A549 (cell line): ENCODE results near the gene LARP1B. TPM values are rescaled to one million over a fixed set of nuclear protein-coding genes. Genes with fewer than 3 reads are reported as not detected.
A peak's percentile ranks its signal among the peaks of the same experiment; 100 is the strongest.

Experiments used
- ATAC-seq, 2 experiments: fragments of 200-7000 bp in 1 of 2; fragments of >200 bp in 1 of 2; cut with Nextera tagmentation in 1 of 2; cut with Tn5 transposase in 1 of 2; 3 replicates each; pipeline versions ENCODE4 v1.8.0 to v1.9.1; 2018 to 2020; ENCODE audit warnings: mild to moderate bottlenecking in 1 of 2, moderate library complexity in 1 of 2
- CTCF ChIA-PET: fragments of 300-600 bp; sonication (Branson Sonifier 250); formaldehyde crosslinking; extraction: SDS; loops from one replicate; lab custom pipeline; 2021; ENCODE audit warnings: antibody characterized with exemption, inconsistent platforms; lab: Yijun Ruan, JAX
- POLR2A ChIA-PET: fragments of 350-600 bp; formaldehyde crosslinking; extraction: SDS; loops from one replicate; lab custom pipeline; 2021; ENCODE audit warnings: antibody characterized with exemption, inconsistent platforms; lab: Yijun Ruan, JAX
- DNase-seq, 2 experiments: peaks; one replicate each; pipeline versions ENCODE4 v3.0.0 to v3.0.0-alpha.2; 2011 to 2016; ENCODE audit warnings: low read depth in 1 of 2, low spot score in 1 of 2
- FAIRE-seq: peaks from 2 replicates; lab custom pipeline; 2011; peaks lifted over from hg19 to GRCh38; lab: Jason Lieb, UNC
- H3K27ac ChIP-seq, 2 experiments: fragments of >200 bp; sonication (Bioruptor Twin); formaldehyde crosslinking; 3 replicates each; pipeline ENCODE4 v1.5.1; 2016 to 2017
- H3K4me1 ChIP-seq: fragments of >200 bp; sonication (Bioruptor Twin); formaldehyde crosslinking; 3 replicates; pipeline ENCODE4 v1.6.1; 2016
- H3K4me2 ChIP-seq: fragments of >200 bp; sonication (Bioruptor Twin); formaldehyde crosslinking; 3 replicates; pipeline ENCODE4 v1.6.1; 2016
- H3K4me3 ChIP-seq: fragments of >200 bp; sonication (Bioruptor Twin); formaldehyde crosslinking; 3 replicates; pipeline ENCODE4 v1.5.1; 2016
- H3K9me3 ChIP-seq: fragments of >200 bp; sonication (Bioruptor Twin); formaldehyde crosslinking; 3 replicates; pipeline ENCODE4 v1.6.1; 2016
- ATOH8 ChIP-seq: fragments of 250-450 bp; sonication (Bioruptor Pico); IDR thresholded peaks from 2 replicates; pipeline ENCODE4 v1.5.0; 2020; ENCODE audit warnings: low read depth, mild to moderate bottlenecking, moderate library complexity
- BCL3 ChIP-seq: fragments of >200 bp; sonication (Bioruptor Twin); formaldehyde crosslinking; IDR thresholded peaks from 3 replicates; pipeline ENCODE4 v1.6.1; 2016
- BHLHE40 ChIP-seq: IDR thresholded peaks from 2 replicates; pipeline ENCODE4 v1.6.1; 2012; ENCODE audit warnings: low read depth, low read length, inconsistent platforms
- CBX2 ChIP-seq: fragments of 200-600 bp; sonication (generic); IDR thresholded peaks from 2 replicates; pipeline ENCODE4 v1.6.1; 2016; ENCODE audit warnings: low read depth, mild to moderate bottlenecking, borderline replicate concordance
- CEBPB ChIP-seq, 2 experiments: fragments of >200 bp in 1 of 2; sonication (Bioruptor Twin) in 1 of 2; formaldehyde crosslinking in 1 of 2; IDR thresholded peaks; 2 replicates each; pipeline ENCODE4 v1.6.1; 2012 to 2016
- CHD4 ChIP-seq: fragments of 200-600 bp; sonication (generic); IDR thresholded peaks from 2 replicates; pipeline ENCODE4 v1.6.1; 2016; ENCODE audit warnings: antibody characterized with exemption, mild to moderate bottlenecking, borderline replicate concordance
- E2F6 ChIP-seq: IDR thresholded peaks from 2 replicates; pipeline ENCODE4 v1.6.1; 2012; ENCODE audit warnings: low read depth, borderline replicate concordance
- EHF ChIP-seq: fragments of 250-450 bp; sonication (Bioruptor Pico); IDR thresholded peaks from 2 replicates; pipeline ENCODE4 v1.5.0; 2020; ENCODE audit warnings: mild to moderate bottlenecking
- EHMT2 ChIP-seq: fragments of 200-600 bp; sonication (generic); IDR thresholded peaks from 2 replicates; pipeline ENCODE4 v1.6.1; 2016; ENCODE audit warnings: antibody characterized with exemption, low read depth, mild to moderate bottlenecking, moderate library complexity
- ELK1 ChIP-seq: fragments of 150-350 bp; IDR thresholded peaks from 2 replicates; pipeline ENCODE4 v1.6.1; 2014; ENCODE audit warnings: low read depth, mild to moderate bottlenecking, low read length
- EP300 ChIP-seq, 2 experiments: fragments of >200 bp; sonication (Bioruptor Twin); formaldehyde crosslinking; IDR thresholded peaks; 2 replicates in 1 of 2; 3 replicates in 1 of 2; pipeline ENCODE4 v1.6.1; 2016 to 2017
- ESRRA ChIP-seq: fragments of 150-350 bp; IDR thresholded peaks from 2 replicates; pipeline ENCODE4 v1.6.1; 2014; ENCODE audit warnings: mild to moderate bottlenecking, low read length, borderline replicate concordance
- FOSB ChIP-seq: fragments of 250-450 bp; sonication (Bioruptor Pico); IDR thresholded peaks from 2 replicates; pipeline ENCODE4 v1.5.0; 2020; ENCODE audit warnings: mild to moderate bottlenecking, moderate library complexity
- FOSL2 ChIP-seq, 2 experiments: fragments of 450-650 bp in 1 of 2; fragments of >200 bp in 1 of 2; sonication (Bioruptor Twin) in 1 of 2; formaldehyde crosslinking; IDR thresholded peaks; 2 replicates each; pipeline versions ENCODE4 v1.5.0 to v1.6.1; 2016 to 2020; ENCODE audit warnings: mild to moderate bottlenecking in 1 of 2, moderate library complexity in 1 of 2
- FOXS1 ChIP-seq: fragments of 250-450 bp; sonication (Bioruptor Pico); IDR thresholded peaks from 2 replicates; pipeline ENCODE4 v1.5.0; 2020; ENCODE audit warnings: mild to moderate bottlenecking, moderate library complexity
- GATA3 ChIP-seq: IDR thresholded peaks from 2 replicates; pipeline ENCODE4 v1.6.1; 2012; ENCODE audit warnings: borderline replicate concordance
- HDAC2 ChIP-seq: fragments of 200-600 bp; sonication (generic); IDR thresholded peaks from 2 replicates; pipeline ENCODE4 v1.6.1; 2016
- HOXA7 ChIP-seq: fragments of 250-450 bp; sonication (Bioruptor Pico); IDR thresholded peaks from 2 replicates; pipeline ENCODE4 v1.5.0; 2020; ENCODE audit warnings: mild to moderate bottlenecking, moderate library complexity
- JUN ChIP-seq, 2 experiments: fragments of >200 bp; sonication (Bioruptor Twin); formaldehyde crosslinking; IDR thresholded peaks; 2 replicates in 1 of 2; 3 replicates in 1 of 2; pipeline ENCODE4 v1.6.1; 2016 to 2017
- KDM1A ChIP-seq: fragments of 200-600 bp; sonication (generic); IDR thresholded peaks from 2 replicates; pipeline ENCODE4 v1.6.1; 2016; ENCODE audit warnings: low read depth, mild to moderate bottlenecking
- MAFK ChIP-seq: fragments of 450-650 bp; IDR thresholded peaks from 2 replicates; pipeline ENCODE4 v1.6.1; 2014; ENCODE audit not compliant: partially characterized antibody
- MYC ChIP-seq: IDR thresholded peaks from 2 replicates; pipeline ENCODE4 v1.6.1; 2012; ENCODE audit warnings: mild to moderate bottlenecking, inconsistent platforms, low read length, improper control_type of control experiment, borderline replicate concordance
- NR3C1 ChIP-seq: fragments of >200 bp; sonication (Bioruptor Twin); formaldehyde crosslinking; IDR thresholded peaks from 3 replicates; pipeline ENCODE4 v1.6.1; 2017
- PBX3 ChIP-seq: IDR thresholded peaks from 2 replicates; pipeline ENCODE4 v1.6.1; 2012
- PHF8 ChIP-seq: fragments of 200-600 bp; sonication (generic); IDR thresholded peaks from 2 replicates; pipeline ENCODE4 v1.6.1; 2016; ENCODE audit warnings: low read depth, mild to moderate bottlenecking, antibody characterized with exemption, moderate library complexity, borderline replicate concordance
- POLR2AphosphoS2 ChIP-seq: conservative IDR thresholded peaks from 2 replicates; pipeline ENCODE4 v1.6.1; 2012; ENCODE audit warnings: low read length, improper control_type of control experiment, inconsistent platforms
- RAD21 ChIP-seq, 2 experiments: fragments of >200 bp in 1 of 2; sonication (Bioruptor Twin) in 1 of 2; formaldehyde crosslinking in 1 of 2; IDR thresholded peaks in 1 of 2; conservative IDR thresholded peaks in 1 of 2; 2 replicates in 1 of 2; 3 replicates in 1 of 2; pipeline ENCODE4 v1.6.1; 2012 to 2018; ENCODE audit warnings: inconsistent platforms in 1 of 2
- RARB ChIP-seq: fragments of 250-450 bp; sonication (Bioruptor Pico); IDR thresholded peaks from 2 replicates; pipeline ENCODE4 v1.8.0; 2021; ENCODE audit warnings: mild to moderate bottlenecking, moderate library complexity
- RFX5 ChIP-seq: fragments of 450-650 bp; IDR thresholded peaks from 2 replicates; pipeline ENCODE4 v1.7.1; 2014; ENCODE audit warnings: antibody characterized with exemption, mild to moderate bottlenecking, moderate library complexity
- RNF2 ChIP-seq: fragments of 200-600 bp; sonication (generic); IDR thresholded peaks from 2 replicates; pipeline ENCODE4 v1.6.1; 2016; ENCODE audit warnings: low read depth, mild to moderate bottlenecking, antibody characterized with exemption, moderate library complexity, borderline replicate concordance
- SREBF2 ChIP-seq: fragments of 450-650 bp; IDR thresholded peaks from 2 replicates; pipeline ENCODE4 v1.6.1; 2014; ENCODE audit warnings: mild to moderate bottlenecking, moderate library complexity
- TFCP2L1 ChIP-seq: fragments of 250-450 bp; sonication (Bioruptor Pico); IDR thresholded peaks from 2 replicates; pipeline ENCODE4 v1.5.0; 2021; ENCODE audit warnings: mild to moderate bottlenecking
- ZC3H11A ChIP-seq: fragments of 450-650 bp; IDR thresholded peaks from 2 replicates; pipeline ENCODE4 v1.6.1; 2014; ENCODE audit warnings: antibody characterized with exemption, mild to moderate bottlenecking
- ZNF302 ChIP-seq: fragments of 250-450 bp; sonication (Bioruptor Pico); IDR thresholded peaks from 2 replicates; pipeline ENCODE4 v1.9.0; 2021; ENCODE audit warnings: inconsistent platforms, mild to moderate bottlenecking, moderate library complexity
- WGBS: methylation state at CpG from one replicate; pipeline ENCODE4 v1.1.6; 2017; ENCODE audit errors: missing lambda C conversion rate; 5-methylcytosine and 5-hydroxymethylcytosine counted together
- polyA minus RNA-seq: library from RNA; depleted of rRNA, polyadenylated mRNA; stranded (reverse); fragments of >200 nt; gene quantifications from 2 replicates; pipeline ENCODE4 v1.2.3, GENCODE V29; 2011; rRNA and poly(A)+ RNA removed
- polyA plus RNA-seq, 4 experiments: library from polyadenylated mRNA; depleted of rRNA in 3 of 4; stranded (reverse); fragments of >200 nt; fragmentation: RNase III in 1 of 4; extraction: RNeasy Plus Mini Kit Qiagen cat#74134 plus additional on column Dnase treatment in 1 of 4; gene quantifications; 2 replicates in 3 of 4; 3 replicates in 1 of 4; pipeline ENCODE4 v1.2.3, GENCODE V29; 2011 to 2017

LARP1B gene
- polyA plus RNA-seq (2011; rRNA removed) (14.1 and 25.6 TPM in 2 replicates), polyA plus RNA-seq (2017; fragmentation: RNase III; extraction: RNeasy Plus Mini Kit Qiagen cat#74134 plus additional on column Dnase treatment) (8.6 to 9.2 TPM (median 9.2 TPM) in 3 replicates), polyA minus RNA-seq (5.3 and 6.3 TPM in 2 replicates)
- 3.3 and 3.4 TPM in 2 replicates for polyA plus RNA-seq (2012; cell fraction: cytosol; rRNA removed)
- 3.3 and 5.6 TPM in 2 replicates for polyA plus RNA-seq (2012; cell fraction: nucleus; rRNA removed)

- H3K4me3 ChIP-seq: peak within 1 kb of the TSS; percentile 75
- DNase-seq (peak; percentile 83 to 94), FAIRE-seq (no peak), ATAC-seq (peak; percentile 91 to 94)
- WGBS: 0% methylated on average over 20 of the region's 112 CpGs
- H3K9me3 ChIP-seq: no peaks in the 10 kb centered on the region
- POLR2A ChIA-PET: interaction anchor here (0.8 to 2.9 kb wide), 9 partner anchors 8 to 468 kb away, joined by 3 to 24 read pairs (median 4); partner anchors contain the start of genes ABHD18, MFSD8 and PLK4
- H3K27ac ChIP-seq: peak within 1 kb of the TSS; percentile 99
- peak within 1 kb of the TSS; percentile 92 for H3K4me2 ChIP-seq
- 0 out of 3 replicates have a peak, but pooled peaks cover 8% of the 10 kb centered on the region for H3K4me1 ChIP-seq
- CTCF ChIA-PET: interaction anchor here (0.6 to 1.0 kb wide), 5 partner anchors 12 to 130 kb away, joined by 3 read pairs; partner anchors contain the start of genes ABHD18 and MFSD8
- TF ChIP-seq KDM1A (no peak), RARB (no peak), PBX3 (no peak), RAD21 (conservative IDR thresholded peaks at IDR 0.05 in 1 of 2, IDR thresholded peaks at IDR 0.05 in 1 of 2) (no peak), EHF (CRISPR knock-in tag) (no peak), MAFK (no peak), BCL3 (0 out of 3 replicates have a peak, but pooled peaks have one; percentile 28), E2F6 (no peak), CEBPB (IDR thresholded peaks at IDR 0.05) (no peak), FOXS1 (no peak), POLR2AphosphoS2 (no peak), ESRRA (no peak), ELK1 (no peak), ZC3H11A (no peak), PHF8 (peak; percentile 92; the same call in 1 of the 2 replicates), EP300 (IDR thresholded peaks at IDR 0.05) (no peak), GATA3 (no peak; the same call in 1 of the 2 replicates), JUN (IDR thresholded peaks at IDR 0.05) (peak in 1 of 2 experiments; percentile 69; a peak in 2 of 5 replicates), TFCP2L1 (CRISPR knock-in tag) (peak; percentile 51; the same call in 1 of the 2 replicates), HOXA7 (CRISPR knock-in tag) (no peak), NR3C1 (no peak), EHMT2 (no peak), RFX5 (no peak), CBX2 (no peak), MYC (peak; percentile 93), HDAC2 (no peak), FOSB (no peak), CHD4 (no peak), BHLHE40 (no peak), ZNF302 (no peak), FOSL2 (IDR thresholded peaks at IDR 0.05) (no peak), FOSL2 (CRISPR knock-in tag; IDR thresholded peaks at IDR 0.05) (no peak), ATOH8 (CRISPR knock-in tag) (0 out of 2 replicates have a peak, but pooled peaks have one; percentile 51), SREBF2 (no peak), RNF2 (no peak)
Measured at GRCh38 chr4:128060699-128061565, at the start of gene LARP1B. Gene LARP1B (plus strand): TSS chr4:128061312. CDS start chr4:128074952, 13,640 bp downstream.
